Measurements from ENCODE around the gene PITPNM3.

The PITPNM3 gene

GRCh38 chr17:6517062-6517461, 39.3 kb downstream of the PITPNM3 start:
- FAIRE-seq = no peak
- no peak for TF ChIP-seq POLR2A (IDR thresholded peaks at IDR 0.05; ENCODE audit: low read depth, low read length)
- no peak for DNase-seq (ENCODE audit: insufficient read length, low spot score)

- FAIRE-seq (no peak), DNase-seq (ENCODE audit: insufficient read length, low spot score) (no peak)
- no peak for TF ChIP-seq POLR2A (IDR thresholded peaks at IDR 0.05; ENCODE audit: low read depth, low read length)
Observed at GRCh38 chr17:6514371-6514770, 42.0 kb downstream of the PITPNM3 start.

- FAIRE-seq (no peak), DNase-seq (ENCODE audit: insufficient read length, low spot score) (no peak)
- TF ChIP-seq POLR2A (IDR thresholded peaks at IDR 0.05; ENCODE audit: low read depth, low read length) = no peak
Observed at GRCh38 chr17:6512552-6512951, 43.8 kb downstream of the PITPNM3 start.

GRCh38 chr17:6510321-6510977, 45.9 kb downstream of the PITPNM3 start:
- no peak for TF ChIP-seq POLR2A (IDR thresholded peaks at IDR 0.05; ENCODE audit: low read depth, low read length)
- DNase-seq (ENCODE audit: insufficient read length, low spot score) = peak; percentile 53

GRCh38 chr17:6509921-6510320, 46.4 kb downstream of the PITPNM3 start:
- DNase-seq (ENCODE audit: insufficient read length, low spot score) (no peak), FAIRE-seq (no peak)
- no peak for TF ChIP-seq POLR2A (IDR thresholded peaks at IDR 0.05; ENCODE audit: low read depth, low read length)

More at GRCh38 chr17:6510321-6510977, 45.9 kb downstream of the PITPNM3 start:
- no peak for FAIRE-seq

GRCh38 chr17:6509031-6509771, 47.2 kb downstream of the PITPNM3 start:
- no peak for DNase-seq (ENCODE audit: insufficient read length, low spot score)
- no peak for FAIRE-seq
- TF ChIP-seq POLR2A (IDR thresholded peaks at IDR 0.05; ENCODE audit: low read depth, low read length) = no peak

- FAIRE-seq (no peak), DNase-seq (ENCODE audit: insufficient read length, low spot score) (no peak)
- TF ChIP-seq POLR2A (IDR thresholded peaks at IDR 0.05; ENCODE audit: low read depth, low read length) = no peak
Observed at GRCh38 chr17:6508519-6509030, 47.8 kb downstream of the PITPNM3 start.

GRCh38 chr17:6508016-6508415, 48.3 kb downstream of the PITPNM3 start:
- FAIRE-seq = no peak
- TF ChIP-seq POLR2A (IDR thresholded peaks at IDR 0.05; ENCODE audit: low read depth, low read length) = no peak
- no peak for DNase-seq (ENCODE audit: insufficient read length, low spot score)

- no peak for TF ChIP-seq POLR2A (IDR thresholded peaks at IDR 0.05; ENCODE audit: low read depth, low read length)
- DNase-seq (ENCODE audit: insufficient read length, low spot score) (peak; percentile 83), FAIRE-seq (peak; percentile 53)
Observed at GRCh38 chr17:6507535-6507934, 48.8 kb downstream of the PITPNM3 start.

GRCh38 chr17:6506679-6507231, 49.6 kb downstream of the PITPNM3 start:
- FAIRE-seq (peak; percentile 74), DNase-seq (ENCODE audit: insufficient read length, low spot score) (peak; percentile 89)
- TF ChIP-seq POLR2A (IDR thresholded peaks at IDR 0.05; ENCODE audit: low read depth, low read length) = no peak

GRCh38 chr17:6505425-6506142, 50.8 kb downstream of the PITPNM3 start:
- no peak for FAIRE-seq
- DNase-seq (ENCODE audit: insufficient read length, low spot score) = no peak
- TF ChIP-seq POLR2A (IDR thresholded peaks at IDR 0.05; ENCODE audit: low read depth, low read length) = no peak

GRCh38 chr17:6503641-6504195, 52.6 kb downstream of the PITPNM3 start:
- TF ChIP-seq POLR2A (IDR thresholded peaks at IDR 0.05; ENCODE audit: low read depth, low read length) = no peak
- FAIRE-seq (no peak), DNase-seq (ENCODE audit: insufficient read length, low spot score) (no peak)

- FAIRE-seq = no peak
- DNase-seq (ENCODE audit: insufficient read length, low spot score) = no peak
- no peak for TF ChIP-seq POLR2A (IDR thresholded peaks at IDR 0.05; ENCODE audit: low read depth, low read length)
Observed at GRCh38 chr17:6502871-6503509, 53.4 kb downstream of the PITPNM3 start.

Measured in H54 (cell line).